ENCODE results near the gene NCF4.

The NCF4 gene

GRCh38 chr22:36921309-36922104, 60.7 kb downstream of the NCF4 start:
- no peak for DNase-seq (ENCODE audit: low read depth in 3 of 3)

- DNase-seq (ENCODE audit: low read depth in 3 of 3) = no peak
Observed at GRCh38 chr22:36922105-36922608, 61.4 kb downstream of the NCF4 start.

GRCh38 chr22:36922711-36923110, 61.9 kb downstream of the NCF4 start:
- no peak for DNase-seq (ENCODE audit: low read depth in 3 of 3)

GRCh38 chr22:36923131-36923788, 62.5 kb downstream of the NCF4 start:
- DNase-seq (ENCODE audit: low read depth in 3 of 3) = no peak

- DNase-seq (ENCODE audit: low read depth in 3 of 3) = no peak
Observed at GRCh38 chr22:36924151-36924698, 63.4 kb downstream of the NCF4 start.

- DNase-seq (ENCODE audit: low read depth in 3 of 3) = no peak
Observed at GRCh38 chr22:36925388-36926290, 64.8 kb downstream of the NCF4 start.

GRCh38 chr22:36926309-36926708, 65.5 kb downstream of the NCF4 start:
- DNase-seq (ENCODE audit: low read depth in 3 of 3) = no peak

- no peak for DNase-seq (ENCODE audit: low read depth in 3 of 3)
Observed at GRCh38 chr22:36926721-36927435, 66.1 kb downstream of the NCF4 start.
